Thyroid gland (tissue), 4 donors: ENCODE results near the gene TRPT1. TPM values are rescaled to one million over a fixed set of nuclear protein-coding genes. Genes with fewer than 3 reads are reported as not detected.

ENCODE experiments used
- DNase-seq, 2 donors: peaks; one replicate each; pipeline ENCODE4 v3.0.0-alpha.2; 2019
- H3K27ac ChIP-seq, 3 donors: fragments of 200-600 bp; sonication (generic); 1 replicate in 2 of 3; 2 replicates in 1 of 3; pipeline ENCODE4 v1.5.1; 2016 to 2019; ENCODE audit warnings: mild to moderate bottlenecking in 1 of 3, moderate library complexity in 1 of 3
- H3K27me3 ChIP-seq: fragments of 200-600 bp; sonication (generic); one replicate; pipeline ENCODE4 v1.5.1; 2019
- H3K36me3 ChIP-seq, 2 donors: fragments of 200-600 bp; sonication (generic); one replicate each; pipeline ENCODE4 v1.5.1; 2016 to 2019
- H3K4me1 ChIP-seq, 2 donors: fragments of 200-600 bp; sonication (generic); one replicate each; pipeline ENCODE4 v1.5.1; 2017 to 2019
- H3K4me3 ChIP-seq, 3 donors: fragments of 200-600 bp; sonication (generic); replicated peaks in 1 of 3; 1 replicate in 2 of 3; 2 replicates in 1 of 3; pipeline ENCODE4 v1.5.1; 2016; ENCODE audit warnings: mild to moderate bottlenecking in 1 of 3
- H3K9me3 ChIP-seq: fragments of 200-600 bp; sonication (generic); one replicate; pipeline ENCODE4 v1.5.1; 2017
- CTCF ChIP-seq, 6 experiments: fragments of 200-600 bp in 3 of 6; fragments of 450-650 bp in 3 of 6; sonication (generic) in 3 of 6; IDR thresholded peaks; one replicate each; pipeline ENCODE4 v1.5.1; 2016 to 2019; ENCODE audit warnings: antibody characterized with exemption in 6 of 6, mild to moderate bottlenecking in 2 of 6, inconsistent platforms in 1 of 6, moderate library complexity in 1 of 6
- POLR2A ChIP-seq, 2 donors: fragments of 450-650 bp; IDR thresholded peaks; one replicate each; pipeline ENCODE4 v1.6.1; 2017; ENCODE audit warnings: antibody characterized with exemption in 2 of 2, mild to moderate bottlenecking in 2 of 2, moderate library complexity in 1 of 2
- WGBS, 2 donors: methylation state at CpG; one replicate each; pipeline ENCODE4 v1.1.5; 2017; 5-methylcytosine and 5-hydroxymethylcytosine counted together
- intact Hi-C: fragments of 100-400 bp; cut with DNase I; formaldehyde crosslinking; loops from one replicate; pipeline ENCODE4 v1.15.1; 2023
- total RNA-seq, 4 donors: library from RNA; depleted of rRNA; stranded (reverse); fragments of >200 nt; gene quantifications; one replicate each; pipeline ENCODE4 v1.2.3, GENCODE V29; 2016

The TRPT1 gene
- total RNA-seq, 4 donors from 2014 or later, result 50.5 to 90.8 (median 65.9) TPM

DNA sequence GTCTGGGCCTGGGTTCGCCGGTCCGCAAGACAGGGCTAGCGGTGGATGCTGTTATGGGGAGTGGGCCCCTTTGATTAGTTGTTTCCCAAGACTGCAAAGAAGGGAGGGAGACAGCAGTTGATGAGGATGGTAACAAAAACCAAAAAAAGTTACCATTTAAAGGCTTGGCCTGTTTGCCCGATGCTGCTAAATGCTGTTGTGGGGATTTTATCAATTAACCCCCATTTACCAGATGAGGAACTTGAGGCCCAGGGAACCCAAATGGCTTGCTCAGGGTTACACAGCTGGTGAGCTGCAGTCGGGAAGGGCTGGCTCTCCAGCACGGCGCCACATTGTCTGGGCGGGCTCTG is 3.4 kb downstream of the TRPT1 start:
- H3K9me3 ChIP-seq, result no peaks in the 10 kb centered on the region
- H3K4me3 ChIP-seq, result no peak overlapping the region
- WGBS, 2 donors, result 67 to 80% methylated on average over 8 to 9 of the region's 9 CpGs
- H3K27ac ChIP-seq, result no peak overlapping the region
- intact Hi-C loops, result no loop called here
- peaks cover 18 to 21% of the 10 kb centered on the region in 2 donors for H3K4me1 ChIP-seq
- no peak for DNase-seq
- H3K36me3 ChIP-seq, result peaks cover 0 to 7% of the 10 kb centered on the region in 2 donors
- no peaks in the 10 kb centered on the region for H3K27me3 ChIP-seq
- TF ChIP-seq POLR2A (IDR thresholded peaks at IDR 0.05) (no peak), CTCF (IDR thresholded peaks at IDR 0.05) (no peak)

DNA sequence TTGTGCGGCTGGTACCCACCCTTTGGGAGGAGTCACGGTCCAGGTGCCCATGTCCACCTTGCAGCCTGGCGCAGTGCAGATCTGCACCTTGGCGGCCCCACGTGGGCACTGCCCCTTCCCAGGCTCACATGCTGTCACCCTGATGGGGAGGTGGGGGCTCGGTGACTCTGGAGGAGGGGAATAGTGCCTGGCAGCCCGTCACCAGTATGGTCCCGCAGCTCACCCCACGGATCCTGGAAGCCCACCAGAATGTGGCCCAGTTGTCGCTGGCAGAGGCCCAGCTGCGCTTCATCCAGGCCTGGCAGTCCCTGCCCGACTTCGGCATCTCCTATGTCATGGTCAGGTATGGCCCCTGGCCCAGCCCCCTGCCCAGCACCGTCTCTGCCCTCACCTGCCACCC is 5.2 kb downstream of the TRPT1 start:
- intact Hi-C loops, result no loop called here
- WGBS, 2 donors, result 89 to 100% methylated on average over 6 to 9 of the region's 14 CpGs
- TF ChIP-seq POLR2A (IDR thresholded peaks at IDR 0.05) (no peak), CTCF (IDR thresholded peaks at IDR 0.05) (no peak)
- Histone ChIP-seq H3K27ac (no peak overlapping the region), H3K4me3 (no peak overlapping the region), H3K36me3 (peaks cover 0 to 7% of the 10 kb centered on the region in 2 donors), H3K27me3 (no peaks in the 10 kb centered on the region), H3K9me3 (no peaks in the 10 kb centered on the region), H3K4me1 (peaks cover 7 to 9% of the 10 kb centered on the region in 2 donors)
- DNase-seq, result no peak

DNA sequence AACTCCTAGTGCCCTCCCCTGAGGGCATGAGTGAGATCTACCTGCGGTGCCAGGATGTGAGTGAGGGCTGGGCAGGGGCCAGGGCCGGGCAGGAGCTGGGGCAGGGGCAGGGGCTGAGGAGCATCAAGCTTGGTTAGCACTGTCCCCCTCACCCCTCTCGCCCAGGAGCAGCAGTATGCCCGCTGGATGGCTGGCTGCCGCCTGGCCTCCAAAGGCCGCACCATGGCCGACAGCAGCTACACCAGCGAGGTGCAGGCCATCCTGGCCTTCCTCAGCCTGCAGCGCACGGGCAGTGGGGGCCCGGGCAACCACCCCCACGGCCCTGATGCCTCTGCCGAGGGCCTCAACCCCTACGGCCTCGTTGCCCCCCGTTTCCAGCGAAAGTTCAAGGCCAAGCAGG is 5.7 kb downstream of the TRPT1 start:
- no peak for DNase-seq
- no peaks in the 10 kb centered on the region for H3K27me3 ChIP-seq
- TF ChIP-seq CTCF (IDR thresholded peaks at IDR 0.05), result no peak
- no peak for TF ChIP-seq POLR2A (IDR thresholded peaks at IDR 0.05)
- peaks cover 4% of the 10 kb centered on the region in 2 donors for H3K4me1 ChIP-seq
- no peak overlapping the region for H3K4me3 ChIP-seq
- intact Hi-C loops, result no loop called here
- peaks cover 0 to 7% of the 10 kb centered on the region in 2 donors for H3K36me3 ChIP-seq
- 90 to 100% methylated on average over 1 to 4 of the region's 17 CpGs for WGBS, 2 donors
- no peaks in the 10 kb centered on the region for H3K9me3 ChIP-seq
- H3K27ac ChIP-seq, result no peak overlapping the region

DNA sequence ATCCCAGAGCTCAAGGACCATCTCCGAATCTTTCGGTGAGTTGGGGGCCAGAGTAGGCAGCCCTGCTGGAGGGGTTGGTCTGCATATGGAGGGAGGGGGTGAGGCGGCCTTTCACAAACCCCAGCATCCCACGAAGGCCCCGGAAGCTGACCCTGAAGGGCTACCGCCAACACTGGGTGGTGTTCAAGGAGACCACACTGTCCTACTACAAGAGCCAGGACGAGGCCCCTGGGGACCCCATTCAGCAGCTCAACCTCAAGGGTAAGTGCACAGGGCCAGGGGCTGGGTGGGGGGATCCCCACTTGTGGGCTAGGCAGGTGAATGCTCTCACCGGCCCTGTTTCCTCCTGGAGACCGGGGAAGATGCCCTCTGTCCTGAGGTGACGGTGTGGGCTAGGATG is 6.2 kb downstream of the TRPT1 start:
- DNase-seq, result no peak
- Histone ChIP-seq H3K4me3 (no peak overlapping the region), H3K4me1 (no peaks in the 10 kb centered on the region), H3K27me3 (no peaks in the 10 kb centered on the region), H3K27ac (no peak overlapping the region), H3K36me3 (peaks cover 0 to 7% of the 10 kb centered on the region in 2 donors), H3K9me3 (no peaks in the 10 kb centered on the region)
- WGBS, 2 donors, result 95% methylated on average over 3 to 8 of the region's 10 CpGs
- TF ChIP-seq POLR2A (IDR thresholded peaks at IDR 0.05) (no peak), CTCF (IDR thresholded peaks at IDR 0.05) (no peak)
- intact Hi-C loops, result no loop called here

DNA sequence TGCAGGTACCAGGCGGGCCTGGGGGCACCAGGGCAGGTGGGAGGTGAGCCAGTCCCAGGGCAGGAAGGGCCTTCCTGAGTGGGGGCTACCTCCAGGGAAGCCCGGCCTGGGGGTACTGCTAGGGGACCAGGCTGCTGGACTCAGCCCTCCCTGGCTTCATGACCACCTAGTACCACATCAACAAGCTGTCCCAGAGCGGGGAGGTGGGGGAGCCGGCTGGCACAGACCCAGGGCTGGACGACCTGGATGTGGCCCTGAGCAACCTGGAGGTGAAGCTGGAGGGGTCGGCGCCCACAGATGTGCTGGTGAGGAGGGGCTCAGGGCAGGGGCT is 6.7 kb downstream of the TRPT1 start:
- peaks cover 0 to 7% of the 10 kb centered on the region in 2 donors for H3K36me3 ChIP-seq
- TF ChIP-seq POLR2A (IDR thresholded peaks at IDR 0.05) (no peak), CTCF (IDR thresholded peaks at IDR 0.05) (no peak)
- H3K4me1 ChIP-seq, result no peaks in the 10 kb centered on the region
- intact Hi-C loops, result no loop called here
- no peak for DNase-seq
- no peak overlapping the region for H3K27ac ChIP-seq
- 93 to 96% methylated on average over 3 to 7 of the region's 7 CpGs for WGBS, 2 donors
- H3K27me3 ChIP-seq, result no peaks in the 10 kb centered on the region
- H3K9me3 ChIP-seq, result no peaks in the 10 kb centered on the region
- no peak overlapping the region for H3K4me3 ChIP-seq
